Gastroesophageal sphincter (tissue), 4 donors: Measurements from ENCODE around the gene EEF1A2. TPM values are rescaled to one million over a fixed set of nuclear protein-coding genes. Genes with fewer than 3 reads are reported as not detected.

ENCODE experiments used
- ATAC-seq: fragments of 150-250 bp; one replicate; pipeline ENCODE4 v1.9.1; 2016; ENCODE audit warnings: mild to moderate bottlenecking, moderate library complexity
- H3K27ac ChIP-seq, 4 donors: fragments of 200-600 bp; sonication (generic) in 3 of 4; 1 replicate in 3 of 4; 2 replicates in 1 of 4; pipeline ENCODE4 v1.5.1; 2016 to 2019
- H3K27me3 ChIP-seq: fragments of 200-600 bp; sonication (generic); one replicate; pipeline ENCODE4 v1.5.1; 2019
- H3K36me3 ChIP-seq, 2 donors: fragments of 200-600 bp; sonication (generic); one replicate each; pipeline ENCODE4 v1.5.1; 2019; ENCODE audit warnings: control low read depth in 1 of 2
- H3K4me1 ChIP-seq, 3 donors: fragments of 200-600 bp; sonication (generic); 1 replicate in 2 of 3; 2 replicates in 1 of 3; pipeline ENCODE4 v1.5.1; 2016 to 2019; ENCODE audit warnings: control low read depth in 2 of 3
- H3K4me3 ChIP-seq, 2 donors: fragments of 200-600 bp; sonication (generic); one replicate each; pipeline ENCODE4 v1.5.1; 2019; ENCODE audit warnings: mild to moderate bottlenecking in 1 of 2, moderate library complexity in 1 of 2
- H3K9me3 ChIP-seq, 3 donors: fragments of 200-600 bp; sonication (generic); one replicate each; pipeline ENCODE4 v1.5.1; 2017 to 2019; ENCODE audit warnings: control low read depth in 2 of 3
- CTCF ChIP-seq, 4 experiments: fragments of 200-600 bp in 2 of 4; fragments of 450-650 bp in 2 of 4; sonication (generic) in 1 of 4; IDR thresholded peaks; one replicate each; pipeline ENCODE4 v1.5.1; 2017 to 2019; ENCODE audit warnings: antibody characterized with exemption in 4 of 4, mild to moderate bottlenecking in 2 of 4, moderate library complexity in 2 of 4
- EP300 ChIP-seq: sonication (generic); formaldehyde crosslinking; IDR thresholded peaks from one replicate; pipeline ENCODE4 v1.6.1; 2017; ENCODE audit warnings: antibody characterized with exemption, mild to moderate bottlenecking
- POLR2A ChIP-seq, 2 donors: fragments of 450-650 bp; IDR thresholded peaks; one replicate each; pipeline ENCODE4 v1.6.1; 2017; ENCODE audit warnings: antibody characterized with exemption in 2 of 2, mild to moderate bottlenecking in 2 of 2, moderate library complexity in 1 of 2
- POLR2AphosphoS5 ChIP-seq: sonication (generic); formaldehyde crosslinking; IDR thresholded peaks from one replicate; pipeline ENCODE4 v1.6.1; 2017; ENCODE audit warnings: antibody characterized with exemption
- WGBS, 2 donors: methylation state at CpG; one replicate each; pipeline ENCODE4 v1.1.5; 2018; ENCODE audit warnings: low coverage in 1 of 2; 5-methylcytosine and 5-hydroxymethylcytosine counted together
- total RNA-seq, 4 donors: library from RNA; depleted of rRNA; stranded (reverse); fragments of >200 nt; gene quantifications; one replicate each; pipeline ENCODE4 v1.1.0, GENCODE V29; 2016

The EEF1A2 gene
- total RNA-seq, 4 donors from 2014 or later: 0.47 to 6.5 (median 3.4) TPM

DNA sequence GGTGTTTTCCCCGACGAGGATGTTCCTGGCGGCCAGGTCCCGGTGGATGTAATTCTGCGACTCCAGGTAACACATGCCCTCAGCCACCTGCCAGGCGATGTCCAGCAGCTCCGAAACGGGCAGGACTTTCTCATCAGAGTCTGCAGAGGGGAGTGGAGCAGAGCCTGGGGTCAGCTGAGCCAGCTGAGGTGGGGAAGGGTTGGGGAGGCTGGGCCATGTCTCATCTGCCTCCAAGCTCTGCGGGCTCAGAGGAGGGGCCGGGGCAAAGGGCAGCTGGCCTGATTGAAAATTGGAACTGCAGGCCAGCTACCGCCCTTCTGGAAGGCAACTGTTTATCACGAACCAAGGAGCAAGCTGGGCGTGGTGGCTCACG lies 31.9 kb upstream of the EEF1A2 start:
- no peak for ATAC-seq
- WGBS, 2 donors: no CpG with 5 or more reads among the region's 14 CpGs
- Histone ChIP-seq H3K4me1 (peaks cover 0 to 11% (median 4%) of the 10 kb centered on the region in 3 donors), H3K27ac (no peak overlapping the region), H3K4me3 (no peak overlapping the region), H3K9me3 (no peaks in the 10 kb centered on the region), H3K27me3 (peaks cover 43% of the 10 kb centered on the region), H3K36me3 (no peaks in the 10 kb centered on the region)
- TF ChIP-seq CTCF (IDR thresholded peaks at IDR 0.05) (no peak), POLR2A (IDR thresholded peaks at IDR 0.05) (no peak), POLR2AphosphoS5 (no peak), EP300 (no peak)

- peaks cover 37% of the 10 kb centered on the region for H3K27me3 ChIP-seq
- no peak overlapping the region for H3K27ac ChIP-seq
- ATAC-seq: no peak
- H3K4me1 ChIP-seq: peaks cover 0 to 7% (median 2%) of the 10 kb centered on the region in 3 donors
- TF ChIP-seq POLR2A (IDR thresholded peaks at IDR 0.05): no peak
- no peak for TF ChIP-seq EP300
- TF ChIP-seq POLR2AphosphoS5: no peak
- TF ChIP-seq CTCF (IDR thresholded peaks at IDR 0.05): no peak
- H3K9me3 ChIP-seq: no peaks in the 10 kb centered on the region
- WGBS, 2 donors: no CpG with 5 or more reads among the region's 39 CpGs
- H3K36me3 ChIP-seq: no peaks in the 10 kb centered on the region
- H3K4me3 ChIP-seq: no peak overlapping the region
Observed at GRCh38 chr20:63529861-63530787, 31.2 kb upstream of the EEF1A2 start.

DNA sequence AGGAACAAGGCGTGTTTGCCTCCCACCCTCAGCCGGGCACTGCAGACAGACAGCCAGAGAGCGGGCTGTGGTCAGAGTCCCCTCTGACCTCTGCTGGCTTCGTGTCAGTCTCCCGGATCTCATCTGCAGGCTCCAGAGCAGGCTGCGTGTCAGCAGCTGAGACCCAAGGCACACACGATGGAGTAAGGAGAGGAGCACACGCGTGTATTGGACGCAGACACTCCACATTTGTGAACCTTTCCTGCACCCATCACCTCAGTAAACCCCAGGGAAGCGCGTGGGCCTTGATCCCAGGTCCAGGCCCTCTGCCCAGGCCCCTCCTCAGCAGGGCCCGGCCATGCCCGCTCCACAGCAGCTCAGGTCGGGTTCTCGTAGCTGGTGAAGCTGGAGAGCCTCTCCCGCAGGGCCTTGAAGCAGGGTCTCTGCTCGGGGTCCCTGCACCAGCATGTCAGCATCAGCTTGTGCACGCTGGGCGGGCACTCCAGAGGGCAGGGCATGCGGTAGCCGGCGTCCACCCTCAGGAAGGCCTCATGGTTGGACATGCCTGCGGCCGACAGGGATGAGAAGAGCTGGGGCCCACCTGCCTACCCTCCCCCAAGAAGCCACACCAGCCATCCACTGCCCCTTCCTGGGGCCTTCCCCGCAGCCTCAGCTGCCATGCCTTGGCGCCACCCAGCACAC lies 30.4 kb upstream of the EEF1A2 start:
- peaks cover 29% of the 10 kb centered on the region for H3K27me3 ChIP-seq
- H3K36me3 ChIP-seq: no peaks in the 10 kb centered on the region
- no peak for ATAC-seq
- WGBS, 2 donors: 100% methylated on average over 2 of the region's 27 CpGs; no CpG with 5 or more reads in 1 of the 2 donors
- no peaks in the 10 kb centered on the region for H3K4me1 ChIP-seq
- no peaks in the 10 kb centered on the region for H3K9me3 ChIP-seq
- H3K4me3 ChIP-seq: no peak overlapping the region
- no peak for TF ChIP-seq POLR2A (IDR thresholded peaks at IDR 0.05)
- no peak for TF ChIP-seq POLR2AphosphoS5
- TF ChIP-seq EP300: no peak
- no peak for TF ChIP-seq CTCF (IDR thresholded peaks at IDR 0.05)
- H3K27ac ChIP-seq: no peak overlapping the region

DNA sequence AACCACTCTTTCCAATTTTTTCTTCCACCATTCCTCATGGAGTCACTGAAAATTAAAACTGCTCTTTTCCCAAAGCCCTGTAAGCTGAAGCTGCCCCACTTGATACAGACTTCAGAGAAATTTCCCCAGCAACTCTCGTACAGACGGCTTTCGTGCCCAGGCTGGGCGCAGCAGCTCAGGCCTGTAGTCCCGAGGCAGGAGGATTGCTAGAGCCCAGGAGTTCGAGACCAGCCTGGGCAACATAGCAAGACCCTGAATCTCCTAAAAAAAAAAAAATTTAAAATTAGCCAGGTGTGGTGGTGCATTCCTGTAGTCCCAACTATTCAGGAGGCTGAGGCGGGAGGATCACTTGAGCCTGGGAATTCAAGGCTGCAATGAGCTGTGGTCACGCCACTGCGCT lies 28.3 kb upstream of the EEF1A2 start:
- WGBS, 2 donors: 88% methylated on average over 4 of the region's 9 CpGs; no CpG with 5 or more reads in 1 of the 2 donors
- no peak overlapping the region for H3K4me3 ChIP-seq
- no peak for TF ChIP-seq EP300
- no peak overlapping the region for H3K27ac ChIP-seq
- peaks cover 0 to 4% (median 0%) of the 10 kb centered on the region in 3 donors for H3K9me3 ChIP-seq
- H3K27me3 ChIP-seq: peaks cover 9% of the 10 kb centered on the region
- H3K4me1 ChIP-seq: peaks cover 0 to 13% (median 5%) of the 10 kb centered on the region in 3 donors
- H3K36me3 ChIP-seq: peaks cover 0 to 17% of the 10 kb centered on the region in 2 donors
- ATAC-seq: no peak

DNA sequence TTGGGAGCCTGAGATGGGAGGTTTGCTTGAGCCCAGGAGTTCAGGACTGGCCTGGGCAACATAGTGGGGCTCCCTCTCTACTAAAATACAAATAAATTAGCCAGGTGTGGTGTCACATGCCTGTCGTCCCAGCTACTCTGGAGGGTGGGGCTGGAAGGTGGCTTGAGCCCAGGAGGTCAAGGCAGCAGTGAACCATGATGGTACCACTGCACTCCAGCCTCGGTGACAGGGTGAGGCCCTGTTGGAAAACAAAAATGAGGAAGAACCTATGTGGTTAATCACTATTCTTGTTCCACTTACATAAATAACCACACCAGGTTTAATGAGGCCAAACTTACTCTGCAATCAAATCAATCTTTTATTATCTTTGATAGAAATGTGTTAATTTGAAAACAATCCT lies 27.1 kb upstream of the EEF1A2 start:
- Histone ChIP-seq H3K36me3 (peaks cover 0 to 23% of the 10 kb centered on the region in 2 donors), H3K27ac (no peak overlapping the region), H3K27me3 (peaks cover 9% of the 10 kb centered on the region), H3K4me3 (no peak overlapping the region), H3K9me3 (peaks cover 0 to 4% (median 0%) of the 10 kb centered on the region in 3 donors), H3K4me1 (peaks cover 0 to 25% (median 15%) of the 10 kb centered on the region in 3 donors)
- WGBS, 2 donors: 55% methylated on average over 1 of the region's 2 CpGs; no CpG with 5 or more reads in 1 of the 2 donors
- ATAC-seq: no peak
- TF ChIP-seq POLR2A (IDR thresholded peaks at IDR 0.05) (no peak), CTCF (IDR thresholded peaks at IDR 0.05) (no peak), POLR2AphosphoS5 (no peak), EP300 (no peak)
